SU-DHL-6 (cell line): ENCODE measurements around the gene KLHDC8A.

Source experiments
- H2AFZ ChIP-seq: fragments of 200-600 bp; sonication (generic); 2 replicates; pipeline ENCODE4 v1.6.1; 2014; ENCODE audit warnings: low read depth, mild to moderate bottlenecking, moderate library complexity, mixed read lengths, antibody characterized with exemption, low read length; ENCODE audit not compliant: severe bottlenecking
- H3F3A ChIP-seq: fragments of 200-600 bp; shearing (Covaris generic); 2 replicates; pipeline ENCODE4 v1.6.0; 2016; ENCODE audit warnings: antibody characterized with exemption, mild to moderate bottlenecking; ENCODE audit not compliant: insufficient read depth
- H3K27ac ChIP-seq: fragments of 200-600 bp; sonication (generic); 2 replicates; pipeline ENCODE4 v1.5.1; 2016; ENCODE audit warnings: low read depth, mild to moderate bottlenecking, low read length, moderate library complexity, mixed read lengths
- H3K27me3 ChIP-seq: fragments of 200-600 bp; sonication (generic), shearing (Covaris generic); 2 replicates; pipeline ENCODE4 v1.6.0; 2014; ENCODE audit warnings: mild to moderate bottlenecking, low read length
- H3K36me3 ChIP-seq: fragments of 200-600 bp; sonication (generic); 2 replicates; pipeline ENCODE4 v1.6.1; 2014; ENCODE audit warnings: mild to moderate bottlenecking, low read length, mixed read lengths
- H3K4me2 ChIP-seq: fragments of 300-600, 200-600 bp; shearing (Covaris generic), sonication (generic); 2 replicates; pipeline ENCODE4 v1.6.0; 2014; ENCODE audit warnings: low read length, low read depth, mild to moderate bottlenecking; ENCODE audit not compliant: poor library complexity, severe bottlenecking
- H3K4me3 ChIP-seq: fragments of 200-600 bp; sonication (generic); 2 replicates; pipeline ENCODE4 v1.5.1; 2014; ENCODE audit warnings: antibody characterized with exemption, low read length, mild to moderate bottlenecking, mixed read lengths; ENCODE audit not compliant: insufficient read depth, poor library complexity, severe bottlenecking
- H3K79me2 ChIP-seq: fragments of 200-600 bp; sonication (generic); 2 replicates; pipeline ENCODE4 v1.6.1; 2014; ENCODE audit warnings: mild to moderate bottlenecking, low read length, moderate library complexity; ENCODE audit not compliant: insufficient read depth
- H3K9ac ChIP-seq: fragments of 200-600 bp; sonication (generic); 2 replicates; pipeline ENCODE4 v1.7.0; 2014; ENCODE audit warnings: mild to moderate bottlenecking, low read length
- H3K9me2 ChIP-seq: fragments of 200-600 bp; sonication (generic); replicated peaks from 2 replicates; pipeline ENCODE4 v1.6.1; 2014; ENCODE audit warnings: low read length; ENCODE audit not compliant: insufficient read depth
- H3K9me3 ChIP-seq: fragments of 200-600 bp; sonication (generic); 2 replicates; pipeline ENCODE4 v1.6.1; 2014; ENCODE audit warnings: low read length, mixed read lengths; ENCODE audit not compliant: insufficient read depth
- H4K20me1 ChIP-seq: fragments of 200-600 bp; sonication (generic); 2 replicates; pipeline ENCODE4 v1.6.1; 2014; ENCODE audit warnings: low read depth, mild to moderate bottlenecking, antibody characterized with exemption, low read length, moderate library complexity, mixed read lengths
- CTCF ChIP-seq: fragments of 200-600 bp; sonication (generic); IDR thresholded peaks from one replicate; pipeline ENCODE4 v1.5.1; 2017; ENCODE audit warnings: antibody characterized with exemption, mild to moderate bottlenecking, low read length, moderate library complexity; ENCODE audit not compliant: insufficient read depth, poor library complexity, severe bottlenecking
- EZH2phosphoT487 ChIP-seq: fragments of 200-600 bp; sonication (generic), shearing (Covaris generic); conservative IDR thresholded peaks from 2 replicates; pipeline ENCODE4 v1.6.1; 2018; ENCODE audit warnings: mild to moderate bottlenecking, antibody characterized with exemption, low read length, moderate library complexity, mixed read lengths

The KLHDC8A gene

GRCh38 chr1:205332015-205332791 is 24.5 kb downstream of the KLHDC8A start:
- Histone ChIP-seq H3K27me3 (no peaks in the 10 kb centered on the region), H3K36me3 (no peaks in the 10 kb centered on the region), H3K9ac (no peak overlapping the region)

GRCh38 chr1:205330150-205330549 is 26.6 kb downstream of the KLHDC8A start:
- Histone ChIP-seq H3K9ac (no peak overlapping the region), H3K4me3 (no peak overlapping the region), H4K20me1 (no peaks in the 10 kb centered on the region), H3K4me2 (no peak overlapping the region), H3K27me3 (no peaks in the 10 kb centered on the region), H3F3A (no peaks in the 10 kb centered on the region), H3K27ac (no peak overlapping the region), H3K36me3 (no peaks in the 10 kb centered on the region), H3K9me2 (no peaks in the 10 kb centered on the region), H3K9me3 (no peaks in the 10 kb centered on the region), H2AFZ (no peak overlapping the region), H3K79me2 (no peaks in the 10 kb centered on the region)
- TF ChIP-seq CTCF: no peak
- TF ChIP-seq EZH2phosphoT487: no peak

More at GRCh38 chr1:205332015-205332791, 24.5 kb downstream of the KLHDC8A start:
- H3K9me3 ChIP-seq: no peaks in the 10 kb centered on the region
- H3K79me2 ChIP-seq: no peaks in the 10 kb centered on the region
- TF ChIP-seq CTCF (no peak), EZH2phosphoT487 (no peak)
- no peaks in the 10 kb centered on the region for H3K9me2 ChIP-seq
- no peak overlapping the region for H3K4me2 ChIP-seq
- no peaks in the 10 kb centered on the region for H3F3A ChIP-seq
- no peak overlapping the region for H2AFZ ChIP-seq
- H3K27ac ChIP-seq: no peak overlapping the region
- no peak overlapping the region for H3K4me3 ChIP-seq
- no peaks in the 10 kb centered on the region for H4K20me1 ChIP-seq

GRCh38 chr1:205329719-205330118 is 27.0 kb downstream of the KLHDC8A start:
- Histone ChIP-seq H3K9ac (no peak overlapping the region), H3K27ac (no peak overlapping the region), H3K79me2 (no peaks in the 10 kb centered on the region), H4K20me1 (no peaks in the 10 kb centered on the region), H3K4me3 (no peak overlapping the region), H3K36me3 (no peaks in the 10 kb centered on the region), H3K9me2 (no peaks in the 10 kb centered on the region), H2AFZ (no peak overlapping the region), H3K27me3 (no peaks in the 10 kb centered on the region), H3F3A (no peaks in the 10 kb centered on the region), H3K4me2 (no peak overlapping the region), H3K9me3 (no peaks in the 10 kb centered on the region)
- TF ChIP-seq CTCF: no peak
- no peak for TF ChIP-seq EZH2phosphoT487
